CD4-positive, alpha-beta T cell treated with Interleukin-6 for 4 hours (primary cell): ENCODE results near the gene KIF5A.

ENCODE experiments used
- DNase-seq: peaks from one replicate; pipeline ENCODE4 v3.0.0-alpha.2; 2020; ENCODE audit warnings: mixed read lengths

The KIF5A gene

GRCh38 chr12:57535764-57536596 lies 13.9 kb upstream of the KIF5A start:
- DNase-seq = no peak

GRCh38 chr12:57536597-57536942 lies 13.3 kb upstream of the KIF5A start:
- DNase-seq = no peak

DNA sequence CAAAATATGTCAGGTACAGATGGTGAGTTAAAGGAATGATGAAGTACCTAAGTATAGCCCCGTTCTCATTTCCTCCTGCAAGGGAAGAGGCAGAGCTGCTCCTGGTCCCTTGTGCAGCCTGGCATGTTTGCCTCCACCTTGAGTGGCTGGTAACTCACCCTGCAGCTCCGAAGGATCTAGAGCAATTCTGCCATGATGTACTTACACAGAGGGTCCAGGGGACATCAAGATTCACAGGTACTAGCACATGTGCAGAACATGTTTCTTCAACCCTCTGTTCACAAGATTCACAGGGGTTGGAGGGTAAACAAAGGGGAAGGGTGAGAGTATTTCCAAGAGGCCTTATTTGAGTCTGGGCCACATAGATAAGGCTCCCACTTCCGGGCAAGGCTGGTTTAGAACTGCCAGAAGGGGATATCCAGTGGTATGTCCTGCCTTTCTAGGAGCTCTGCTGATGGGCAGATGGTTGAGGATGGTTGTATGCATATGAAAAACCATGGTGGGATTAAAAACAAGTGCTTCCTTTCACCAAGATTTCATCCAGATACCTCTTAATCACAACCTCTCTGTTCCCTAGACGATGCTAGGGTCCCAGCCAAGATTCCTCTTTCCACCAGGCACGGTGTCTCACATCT lies 10.6 kb upstream of the KIF5A start:
- no peak for DNase-seq

- no peak for DNase-seq
These were observed 8.8 kb upstream of the KIF5A start for GRCh38 chr12:57541001-57541400.

DNA sequence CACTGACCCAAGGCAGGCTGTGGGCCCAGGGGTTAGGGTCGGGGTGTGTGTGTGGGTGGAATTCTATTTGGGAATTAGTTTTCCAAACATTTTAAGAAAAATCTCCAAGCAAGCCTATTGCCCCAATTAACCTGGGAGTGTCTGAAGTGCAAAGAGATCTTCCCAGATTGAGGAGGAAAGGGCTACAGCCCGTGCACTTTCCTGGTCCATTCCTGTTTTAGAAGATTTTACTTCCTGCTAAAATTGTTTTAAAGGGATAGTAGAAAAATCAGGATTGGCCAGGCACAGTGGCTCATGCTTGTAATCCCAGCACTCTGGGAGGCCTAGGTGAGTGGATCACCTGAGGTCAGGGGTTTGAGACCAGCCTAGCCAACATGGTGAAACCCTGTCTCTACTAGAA lies 8.1 kb upstream of the KIF5A start:
- DNase-seq = no peak

GRCh38 chr12:57543581-57543980 lies 6.3 kb upstream of the KIF5A start:
- DNase-seq = no peak

DNA sequence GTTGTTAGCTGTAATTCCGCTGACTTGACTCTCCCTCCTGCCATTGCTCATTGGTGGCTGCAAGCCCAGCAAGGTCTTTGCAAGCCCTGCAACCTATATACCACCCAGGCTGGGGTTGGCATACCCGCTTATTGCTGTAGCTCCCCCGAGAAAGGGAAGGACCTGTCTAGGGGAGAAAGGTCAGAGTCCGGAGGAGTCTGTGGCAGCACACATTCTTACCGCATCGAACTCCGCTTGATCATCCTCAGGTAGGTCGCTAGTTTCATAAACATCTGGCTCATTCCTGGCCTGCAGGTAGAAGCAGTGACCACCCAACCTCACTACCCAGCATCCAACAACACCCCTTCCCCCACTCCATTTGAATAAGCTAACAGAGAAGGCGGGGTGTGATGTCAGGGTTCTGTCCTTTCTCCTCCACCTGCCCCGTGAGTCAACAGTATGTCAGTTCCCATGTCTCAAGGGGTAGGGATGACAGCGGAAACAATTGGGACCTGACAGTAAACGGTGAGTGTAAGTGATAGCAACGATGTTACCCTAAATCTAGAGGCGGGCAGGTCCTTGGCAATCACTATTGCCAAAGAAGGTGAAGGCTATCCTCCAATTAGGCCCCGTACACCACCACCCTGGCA lies 3.9 kb upstream of the KIF5A start:
- no peak for DNase-seq

GRCh38 chr12:57546438-57547287 lies 3.2 kb upstream of the KIF5A start, which contains the start of gene DCTN2:
DCTN2 (minus strand) TSS chr12:57547192; CDS start chr12:57547063, 129 bp downstream.
- DNase-seq = peak; percentile 94

DNA sequence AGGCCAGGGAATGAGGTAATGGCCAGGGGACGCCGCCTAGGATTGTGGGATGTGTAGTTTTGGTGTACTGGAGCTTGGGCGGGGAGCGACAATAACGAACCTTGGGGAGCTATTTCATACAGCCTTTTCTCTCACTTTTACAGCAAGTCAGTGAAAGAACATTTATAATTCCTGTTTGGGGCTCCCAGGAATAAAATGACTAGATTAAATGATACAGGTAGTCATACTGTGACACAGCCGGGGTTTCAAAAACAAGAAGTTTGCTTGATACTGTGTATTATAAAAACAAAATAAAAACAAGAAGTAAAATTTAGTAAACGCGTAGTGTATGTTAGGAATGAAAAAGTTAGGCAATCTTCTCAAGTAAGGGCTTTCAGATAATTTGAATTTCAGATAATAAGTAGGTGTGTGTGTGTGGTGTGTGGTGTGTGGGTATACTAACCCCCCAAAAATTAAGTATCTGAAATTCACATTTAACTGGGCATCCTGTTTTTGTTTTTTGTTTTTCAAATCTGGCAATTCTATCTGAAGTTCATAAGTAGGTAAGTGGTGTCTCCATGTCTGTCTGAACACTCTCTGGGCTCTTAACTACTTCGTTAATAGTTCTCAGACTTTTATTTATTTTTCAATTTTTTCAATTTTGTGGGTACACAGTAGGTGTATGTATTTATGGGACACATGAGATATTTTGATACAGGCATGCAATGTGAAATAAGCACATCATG lies 2.4 kb upstream of the KIF5A start:
- DNase-seq = no peak

DNA sequence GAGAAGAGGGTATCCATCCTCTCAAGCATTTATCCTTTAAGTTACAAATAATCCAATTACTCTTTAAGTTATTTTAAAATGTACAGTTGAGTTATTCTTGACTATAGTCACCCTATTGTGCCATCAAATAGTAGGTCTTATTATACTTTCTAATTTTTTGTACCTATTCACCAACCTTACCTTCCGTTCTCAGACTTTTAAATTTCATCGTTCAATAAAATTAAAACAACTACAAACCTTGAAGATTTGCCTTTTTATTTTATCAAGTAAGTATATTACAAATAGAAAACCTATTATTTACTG lies 1.9 kb upstream of the KIF5A start:
- no peak for DNase-seq

GRCh38 chr12:57548488-57548887 lies 1.4 kb upstream of the KIF5A start:
- no peak for DNase-seq

DNA sequence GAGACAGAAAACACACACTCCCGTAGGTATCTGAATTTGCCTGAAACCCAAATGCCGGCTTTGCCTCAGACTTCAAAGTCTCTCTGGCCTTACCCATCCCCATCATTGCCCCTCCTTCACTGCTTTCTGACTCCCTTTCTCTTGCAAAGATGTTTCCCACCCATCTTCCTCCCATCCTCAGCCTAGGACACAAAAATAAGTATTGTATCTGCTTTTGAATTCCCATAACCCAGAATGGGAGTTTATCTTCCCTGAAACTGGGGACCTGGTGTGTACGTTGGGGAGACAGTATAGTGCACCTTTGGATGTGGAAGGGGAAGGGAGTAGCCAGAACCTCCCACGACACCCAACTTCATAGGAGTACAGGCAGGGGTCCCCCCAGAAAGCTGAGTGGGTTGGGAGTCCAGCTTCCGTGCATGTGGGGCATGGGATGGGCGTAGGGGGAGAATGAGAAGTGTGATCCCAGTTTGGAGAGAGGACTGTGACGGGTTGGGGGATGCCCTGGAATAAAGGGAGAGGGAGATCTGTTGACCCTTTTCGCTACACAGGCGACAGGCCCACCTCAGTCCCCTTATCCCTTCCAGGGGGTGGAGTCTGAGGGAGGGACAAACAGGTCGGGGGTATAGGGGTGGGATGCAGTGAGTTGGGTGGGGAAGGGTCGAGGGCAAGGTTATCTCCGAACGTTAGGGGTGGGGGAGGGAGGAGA lies 488 bp upstream of the KIF5A start:
- DNase-seq = no peak

DNA sequence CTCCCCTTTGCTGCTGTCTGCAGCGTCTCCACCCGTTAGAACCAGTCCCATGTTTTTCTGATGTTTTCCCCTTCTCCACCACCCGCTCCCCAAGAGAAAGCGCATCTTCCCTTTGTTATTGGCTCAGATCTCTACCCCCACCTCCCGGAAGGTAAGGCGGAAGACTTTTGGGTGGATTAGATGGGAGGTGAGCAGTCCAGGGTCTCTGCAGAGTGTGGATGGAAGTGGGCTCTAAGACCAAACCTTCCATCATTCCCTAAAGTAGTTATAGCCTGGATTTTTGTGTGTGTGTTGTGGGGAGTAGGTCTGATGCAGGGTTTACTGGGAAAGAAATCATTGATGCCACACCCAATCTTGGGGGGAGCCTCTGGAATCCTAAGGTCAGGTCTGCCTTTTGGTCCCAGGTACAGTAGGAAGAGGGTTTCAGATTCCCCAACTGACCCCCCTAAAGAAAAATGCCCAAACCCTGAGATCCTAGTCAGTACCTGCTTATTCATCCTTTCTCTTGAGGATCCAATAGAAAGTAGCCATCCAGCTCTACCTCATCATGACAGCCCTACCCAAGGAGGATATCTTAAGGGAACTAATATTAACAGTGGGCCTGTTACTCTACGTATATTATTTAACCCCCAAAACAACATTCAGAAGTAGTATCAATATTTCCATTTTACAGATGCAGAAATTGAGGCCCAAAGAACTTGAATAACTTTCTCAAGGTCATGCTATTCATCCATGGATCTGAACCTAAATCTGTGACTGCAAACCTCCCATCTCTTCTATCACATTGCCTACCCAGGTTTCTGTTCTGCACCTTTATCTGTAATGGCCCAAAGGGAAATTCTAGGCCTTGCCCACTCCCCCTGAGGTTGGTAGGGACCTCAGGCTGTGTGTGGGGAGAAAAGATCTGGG lies 1.1 kb downstream of the KIF5A start:
- no peak for DNase-seq

DNA sequence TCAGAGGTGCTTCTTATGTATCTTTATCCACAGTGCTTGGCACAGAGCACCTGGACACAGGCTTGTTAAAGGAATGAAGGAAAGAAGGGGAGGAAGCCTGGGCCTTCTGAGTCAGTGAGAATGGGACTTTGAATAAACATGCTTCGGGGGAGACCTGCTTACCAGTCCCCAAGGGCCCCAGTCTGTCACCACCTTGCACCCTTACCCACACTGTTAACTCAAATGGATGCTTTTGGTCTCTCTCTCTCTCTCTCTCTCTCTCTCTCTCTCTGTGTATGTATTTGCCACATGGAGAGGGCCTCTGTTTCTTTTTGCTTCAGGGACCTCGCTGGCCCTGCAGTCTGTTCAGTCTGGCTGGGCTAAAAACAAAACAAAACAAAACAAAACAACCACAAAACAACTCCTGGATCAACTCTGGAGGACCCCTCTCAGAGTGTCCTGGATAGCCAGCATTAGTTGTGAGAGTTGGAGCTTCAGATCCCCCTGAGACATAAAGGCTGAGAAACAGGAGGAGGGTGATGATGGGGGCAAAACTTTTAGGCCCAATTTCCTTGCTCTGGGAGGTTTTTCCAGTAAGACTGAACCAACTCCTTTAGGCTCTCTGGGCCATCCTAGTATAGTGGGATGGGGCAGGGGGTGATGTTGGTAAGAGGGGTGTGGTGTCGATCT lies 1.9 kb downstream of the KIF5A start:
- no peak for DNase-seq

DNA sequence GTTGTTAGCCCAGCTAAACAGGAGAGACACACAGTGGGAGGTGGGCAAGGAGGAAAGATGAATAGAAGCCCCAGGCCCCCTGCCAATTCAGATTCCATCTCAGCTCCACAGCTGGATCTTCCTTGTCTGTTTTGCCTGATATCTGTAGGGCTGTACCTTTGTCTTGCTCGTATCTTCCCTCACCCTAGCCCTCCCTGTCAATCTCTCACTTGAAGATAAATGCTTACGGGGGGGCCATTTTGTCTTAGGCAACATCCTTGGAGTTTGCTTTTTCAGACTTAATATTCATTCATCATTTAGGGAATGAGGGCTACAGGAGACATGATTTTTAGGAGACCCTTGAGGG lies 2.4 kb downstream of the KIF5A start:
- DNase-seq = no peak

DNA sequence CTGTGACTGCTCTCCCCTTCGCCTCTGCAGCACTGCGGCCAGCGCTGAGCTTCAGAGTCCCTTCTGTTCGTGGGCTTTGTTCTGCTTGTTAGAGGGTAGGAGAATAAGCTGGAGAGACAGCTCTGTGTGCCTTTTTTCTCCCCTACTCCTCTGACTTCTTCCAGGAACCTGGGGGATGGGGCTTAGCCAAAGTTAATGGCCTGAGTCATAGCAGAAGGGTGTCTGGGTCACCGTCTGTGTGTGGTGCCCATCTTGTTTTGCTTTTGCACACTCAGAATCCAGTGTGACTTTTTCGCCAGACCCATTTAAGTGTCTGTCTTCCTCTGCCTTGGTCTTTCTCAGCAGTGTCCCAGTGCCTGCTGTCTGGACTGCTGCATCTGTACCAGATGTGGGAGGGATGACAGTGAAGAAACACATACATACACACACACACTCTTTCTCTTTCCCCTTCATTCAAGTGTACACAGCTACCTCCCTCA lies 3.0 kb downstream of the KIF5A start:
- DNase-seq = no peak

DNA sequence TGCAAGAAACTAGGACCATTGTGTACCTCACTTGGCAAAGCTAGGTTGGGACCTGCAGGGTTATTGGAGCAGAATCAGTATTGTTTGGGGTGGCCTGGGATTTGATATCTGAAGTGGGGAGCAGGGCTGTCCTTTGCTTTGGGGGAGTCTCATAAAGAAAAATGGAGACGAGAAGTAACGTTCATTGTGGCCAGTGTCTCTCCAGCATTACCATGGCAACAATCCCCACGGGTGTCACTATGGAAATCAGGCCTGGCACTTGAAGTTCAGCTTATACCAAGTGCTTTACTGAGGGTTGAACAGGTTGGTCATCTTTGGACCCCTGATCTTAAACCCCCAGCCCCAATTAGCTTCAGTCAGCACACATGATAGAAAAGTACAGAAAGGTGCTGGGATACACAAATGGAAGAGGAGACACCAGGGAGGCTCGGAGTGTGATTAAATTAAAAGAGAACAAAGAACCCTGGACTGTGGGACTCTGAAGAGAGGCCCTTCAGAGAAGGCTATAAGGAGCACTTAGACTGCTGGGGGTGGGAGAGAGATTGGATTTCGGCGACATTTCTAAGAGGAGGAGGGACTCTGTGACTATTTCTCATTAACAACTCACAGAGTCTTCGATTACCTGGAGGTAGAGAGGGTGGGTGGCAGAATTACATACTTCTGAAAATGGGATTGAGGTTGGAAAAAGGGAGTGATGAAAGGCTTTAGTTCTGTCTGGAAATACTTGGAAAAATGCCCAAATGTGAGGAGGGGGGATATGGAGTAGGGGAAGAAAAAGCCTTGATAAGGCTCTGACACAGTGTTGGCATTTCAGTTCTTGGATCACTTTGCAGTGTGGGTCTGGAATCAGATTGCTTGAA lies 3.7 kb downstream of the KIF5A start:
- DNase-seq = no peak

DNA sequence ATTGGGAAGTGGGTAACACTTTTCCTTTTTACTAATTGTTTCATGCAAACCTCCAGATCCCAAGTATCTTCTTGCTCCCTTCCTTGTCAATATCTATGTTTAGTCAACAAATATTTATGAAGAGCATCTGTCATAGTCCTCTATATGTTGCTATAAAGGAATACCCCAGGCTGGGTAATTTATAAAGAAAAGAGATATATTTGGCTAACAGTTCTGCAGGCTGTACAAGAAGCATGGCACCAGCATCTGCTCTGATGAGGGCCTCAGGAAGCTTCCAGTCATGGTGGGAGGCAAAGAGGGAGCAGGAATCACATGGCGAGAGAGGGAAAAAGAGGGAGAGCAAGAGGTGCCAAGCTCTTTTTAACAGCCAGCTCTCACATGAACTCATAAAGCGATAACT lies 4.6 kb downstream of the KIF5A start:
- DNase-seq = no peak

DNA sequence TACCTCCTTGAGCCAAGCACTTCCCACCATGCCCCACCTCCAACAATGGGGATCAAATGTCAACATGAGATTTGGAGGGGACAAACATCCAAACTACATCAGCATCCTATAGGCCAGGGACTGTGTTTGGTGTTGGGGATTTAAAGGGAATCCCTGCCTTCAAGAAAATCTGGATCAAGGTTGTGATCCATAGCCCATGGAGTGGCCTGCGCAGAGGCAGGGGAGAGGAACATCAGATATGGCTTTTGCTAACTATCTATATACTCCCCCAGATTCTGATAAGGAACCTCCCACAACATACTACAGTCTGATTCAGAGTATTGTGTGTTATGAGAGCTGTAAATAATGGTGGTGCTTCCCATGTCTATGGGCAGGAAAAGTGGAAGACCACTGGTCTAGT lies 5.1 kb downstream of the KIF5A start:
- DNase-seq = no peak
